SKM-1 (cell line): ENCODE data around the gene CRAT.
A peak's percentile ranks its signal among the peaks of the same experiment; 100 is the strongest.

Source experiments
- DNase-seq: peaks from one replicate; lab custom pipeline; 2025; ENCODE audit not compliant: unreplicated experiment; lab: John Stamatoyannopoulos, UW

The CRAT gene

DNA sequence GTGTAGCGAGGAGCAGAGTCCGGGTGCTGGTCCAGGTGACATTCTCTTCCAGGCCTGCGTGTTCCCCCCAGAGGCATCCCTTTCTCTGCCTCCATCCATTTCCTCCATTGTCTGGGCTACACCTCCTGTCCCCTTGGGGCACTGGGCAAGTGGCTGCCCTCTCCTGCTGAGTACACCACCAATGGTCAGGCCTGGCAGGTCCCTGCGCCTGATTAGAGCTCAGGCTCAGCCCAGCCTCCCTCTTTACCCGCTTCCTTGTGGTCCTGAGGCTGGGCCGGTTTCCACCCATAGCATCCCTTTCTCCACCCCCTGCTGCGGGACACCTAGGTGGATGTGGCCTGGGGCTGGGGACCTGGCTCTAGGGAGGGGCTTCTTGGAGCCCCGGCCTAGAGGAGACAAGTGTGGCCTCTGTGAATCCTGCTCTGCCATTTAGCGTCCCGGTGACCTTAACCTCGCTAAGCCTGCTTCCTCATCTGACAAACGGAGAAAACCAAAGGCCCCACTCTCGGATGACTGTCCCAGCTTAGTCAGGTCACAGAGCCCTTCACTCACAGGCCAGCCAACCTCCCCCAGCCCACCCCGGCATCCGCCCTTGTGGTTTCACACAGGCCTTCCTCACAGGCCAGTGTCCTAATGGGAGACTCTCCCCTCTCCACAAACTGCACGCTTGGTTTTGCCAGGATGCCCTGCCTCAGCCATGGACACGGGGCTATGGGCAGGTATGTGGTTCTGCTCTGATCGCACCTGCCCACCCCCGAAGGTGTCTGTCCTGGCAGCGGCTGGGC is 16.8 kb downstream of the CRAT start:
- no peak for DNase-seq

DNA sequence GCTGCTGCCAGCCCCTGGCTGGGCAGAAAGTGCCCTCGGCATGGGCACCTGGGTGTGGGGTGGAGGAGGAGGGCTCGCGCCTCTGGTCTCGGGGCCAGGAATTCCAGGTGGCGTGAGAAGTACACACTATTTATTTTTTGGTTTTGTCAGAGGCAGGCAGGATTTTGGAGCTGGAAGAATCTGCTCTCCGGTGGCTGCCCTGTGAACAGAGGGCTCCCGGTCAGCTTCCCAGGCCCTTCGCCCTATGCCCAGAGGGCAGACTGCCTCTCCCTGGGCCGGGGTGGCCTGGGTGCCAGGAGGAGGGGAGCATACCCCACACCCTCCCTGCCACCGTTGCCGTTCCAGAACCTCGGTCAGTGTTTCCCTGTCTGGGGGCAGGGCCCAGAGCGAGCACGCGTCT is 21.3 kb downstream of the CRAT start:
- no peak for DNase-seq

DNA sequence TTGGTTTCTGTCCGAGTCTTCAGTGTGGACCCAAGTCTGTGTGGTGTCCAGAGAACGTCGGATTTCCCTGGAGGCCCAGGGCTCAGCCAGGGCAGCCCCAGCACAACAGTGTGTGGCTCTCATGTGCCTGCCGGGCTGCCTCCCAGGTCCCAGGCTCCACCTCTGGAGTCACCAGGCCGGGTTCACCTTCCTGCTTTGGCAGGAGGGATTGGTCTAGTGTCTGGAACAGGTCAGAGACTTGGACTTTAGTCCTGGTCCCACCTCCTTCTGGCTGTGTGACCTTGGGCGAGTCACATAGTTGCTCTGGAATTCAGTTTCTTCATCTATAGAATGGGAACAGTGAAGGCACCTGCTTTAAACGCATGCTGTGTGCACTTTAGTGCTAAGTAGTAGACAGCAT is 26.5 kb downstream of the CRAT start:
- DNase-seq: no peak

DNA sequence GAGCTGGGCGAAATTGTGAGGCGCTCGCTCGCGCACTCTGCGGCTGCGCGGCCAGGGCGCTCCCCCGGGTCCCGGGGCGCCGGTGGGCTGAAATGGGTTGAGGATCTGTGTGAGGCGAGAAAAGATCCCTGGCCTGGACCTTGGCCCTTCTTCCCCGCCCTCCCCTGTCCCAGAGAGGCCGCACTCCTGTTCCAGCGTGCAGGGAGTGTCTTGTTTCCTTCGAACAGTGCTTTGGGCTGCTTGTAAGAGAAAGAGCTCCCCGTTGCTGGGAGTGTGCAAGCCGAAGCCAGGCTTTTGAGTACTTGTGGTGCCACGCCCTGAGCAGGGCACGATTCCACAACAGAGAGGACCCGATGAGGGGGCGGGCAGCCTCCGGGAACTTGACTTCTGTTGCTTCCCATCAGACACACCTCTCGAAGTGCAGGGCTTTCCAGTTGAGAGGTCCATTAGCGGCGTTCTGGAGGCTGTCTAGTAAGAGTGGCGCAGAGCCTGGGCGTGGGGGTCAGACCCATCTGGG is 29.1 kb downstream of the CRAT start:
- DNase-seq: no peak

DNA sequence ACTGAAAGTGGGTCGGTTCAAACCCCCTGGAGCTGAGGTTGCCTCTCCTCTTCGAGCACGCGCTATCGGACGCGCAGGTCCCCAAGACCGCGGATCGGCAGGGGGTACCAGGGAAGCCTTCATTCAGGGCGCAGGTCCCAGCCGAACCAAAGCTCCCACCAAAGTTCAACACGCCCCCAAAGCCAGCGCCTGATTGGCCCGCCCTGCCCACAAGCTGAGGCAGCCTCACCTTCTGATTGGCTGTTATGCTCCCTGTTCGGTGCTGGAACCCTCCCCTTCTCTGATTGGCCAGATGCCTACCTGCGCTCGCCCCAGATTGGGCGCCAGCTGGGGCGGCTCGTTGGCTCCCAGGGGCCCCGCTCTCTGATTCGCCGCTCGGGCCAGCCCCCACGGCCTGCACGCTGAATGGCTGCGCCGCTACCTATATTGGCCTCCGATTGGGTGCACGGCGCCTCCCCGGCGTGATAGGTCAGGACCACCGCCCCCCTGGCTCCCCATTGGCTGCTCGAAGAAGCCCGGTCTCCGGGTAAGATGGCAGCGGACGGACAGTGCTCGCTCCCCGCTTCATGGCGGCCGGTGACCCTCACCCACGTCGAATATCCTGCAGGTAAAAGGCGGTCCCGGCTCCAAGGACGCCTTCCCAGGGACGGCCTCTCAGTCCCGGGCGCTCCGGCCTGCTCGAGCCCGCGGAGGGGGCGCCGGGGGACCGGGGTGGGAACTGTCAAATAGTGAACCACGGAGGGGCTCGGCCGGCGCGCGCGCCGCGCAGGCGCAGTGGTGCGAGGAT is 29.8 kb downstream of the CRAT start, which contains the start of gene DOLPP1:
DOLPP1 (plus strand) TSS at position 511 of the 787 bp plus-strand sequence; CDS start at position 532, 21 bp downstream.
- DNase-seq: peak; percentile 95

DNA sequence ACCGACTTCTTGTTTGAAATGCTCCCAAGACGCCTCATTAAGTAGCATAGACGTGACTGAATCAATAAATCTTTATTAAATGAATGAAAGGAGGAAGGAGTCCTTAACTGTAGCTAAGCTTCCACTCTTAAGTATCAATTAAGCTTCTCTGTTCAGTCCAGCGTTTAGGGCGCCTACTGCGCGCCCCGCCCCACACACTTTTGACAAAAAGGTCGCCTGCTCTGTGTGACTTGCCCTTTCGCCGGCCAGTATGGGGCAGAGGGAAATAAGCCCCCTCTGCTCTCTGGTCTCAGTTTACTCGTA is 30.3 kb downstream of the CRAT start:
- DNase-seq: no peak

DNA sequence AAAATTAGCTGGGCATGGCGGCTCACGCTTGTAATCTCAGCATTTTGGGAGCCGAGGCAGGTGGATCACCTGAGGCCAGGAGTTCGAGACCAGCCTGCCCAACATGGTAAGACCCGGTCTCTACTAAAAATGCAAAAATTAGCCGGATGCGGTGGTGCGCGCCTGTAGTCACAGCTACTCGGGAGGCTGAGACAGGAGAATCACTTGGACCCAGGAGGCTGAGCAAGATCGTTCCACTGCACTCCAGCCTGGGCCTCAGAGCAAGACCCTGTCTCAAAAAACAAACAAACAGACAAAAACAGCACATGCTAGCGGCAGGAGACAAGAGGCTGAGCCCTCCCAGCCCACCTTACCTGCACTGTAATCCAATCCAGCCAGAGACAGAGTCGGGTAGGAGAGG is 30.8 kb downstream of the CRAT start:
- DNase-seq: no peak

DNA sequence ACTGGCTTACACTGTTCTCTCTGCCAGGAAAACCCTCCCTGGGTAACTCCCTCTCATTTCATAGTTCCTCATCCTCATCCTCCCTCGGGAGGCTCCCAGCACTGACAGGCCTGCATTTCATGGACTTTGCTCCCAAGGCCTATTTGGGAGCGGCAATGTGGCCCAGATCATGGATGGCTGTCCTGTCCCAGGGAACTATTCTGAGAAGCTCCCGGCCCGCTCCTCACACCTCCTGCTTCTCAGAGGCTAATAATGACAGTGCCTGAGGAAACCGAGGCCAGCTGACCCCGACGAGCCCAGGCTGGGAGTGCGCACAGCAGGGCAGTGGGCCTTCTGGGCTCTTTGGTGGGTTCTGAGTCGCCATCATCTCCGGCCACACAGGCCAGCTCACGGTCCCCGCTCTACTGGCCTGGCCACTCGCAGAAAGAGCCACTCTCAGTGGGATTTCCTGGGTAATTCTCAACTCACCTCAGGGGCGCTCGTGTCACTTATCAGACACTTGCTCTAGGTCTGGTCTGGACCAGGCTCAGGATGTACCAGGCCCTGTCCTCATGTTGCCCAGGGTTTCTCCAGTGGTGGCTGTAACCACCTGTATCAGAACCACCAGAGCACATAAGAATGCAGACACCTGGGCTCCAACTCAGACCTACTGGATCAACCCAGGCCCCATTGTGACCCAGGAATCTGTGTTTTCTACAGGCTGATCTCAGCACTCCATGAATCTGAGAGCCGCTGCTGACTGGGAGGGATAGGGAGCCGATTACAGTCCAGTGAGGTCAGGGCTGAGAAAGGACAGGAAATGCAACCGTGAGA is 31.7 kb downstream of the CRAT start:
- DNase-seq: no peak

DNA sequence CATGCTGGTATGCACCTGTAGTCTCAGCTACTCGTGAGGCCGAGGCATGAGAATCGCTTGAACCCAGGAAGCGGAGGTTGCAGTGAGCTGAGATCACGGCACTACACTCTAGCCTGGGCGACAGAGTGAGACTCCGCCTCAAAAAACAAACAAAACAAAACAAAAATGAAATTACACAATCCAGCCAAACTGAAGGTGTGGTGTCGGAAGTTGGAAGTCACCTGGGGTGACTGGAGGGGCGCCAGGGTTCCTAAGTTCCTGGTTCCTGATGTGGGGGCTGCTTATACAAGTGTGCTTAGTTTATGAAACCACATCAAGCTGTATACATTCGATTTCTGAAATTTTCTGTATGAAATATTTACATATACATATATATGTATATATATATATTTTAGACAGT is 33.4 kb downstream of the CRAT start:
- DNase-seq: no peak

DNA sequence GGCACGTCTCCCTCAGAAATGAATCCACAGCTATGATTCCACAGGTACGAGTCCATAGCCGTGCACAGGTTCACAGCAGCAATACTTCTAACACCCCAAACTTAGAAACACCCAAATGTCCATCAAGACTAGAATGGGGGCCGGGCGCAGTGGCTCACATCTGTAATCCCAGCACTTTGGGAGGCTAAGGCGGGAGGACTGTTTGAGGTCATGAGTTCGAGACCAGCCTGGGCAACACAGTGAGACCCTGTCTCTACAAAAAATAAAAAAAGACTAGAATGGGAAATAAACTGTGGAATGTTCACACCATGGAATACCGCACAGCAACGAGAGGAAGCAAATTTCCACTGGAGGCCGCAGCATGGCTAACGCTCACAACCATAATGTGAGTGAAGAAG is 34.0 kb downstream of the CRAT start:
- no peak for DNase-seq

DNA sequence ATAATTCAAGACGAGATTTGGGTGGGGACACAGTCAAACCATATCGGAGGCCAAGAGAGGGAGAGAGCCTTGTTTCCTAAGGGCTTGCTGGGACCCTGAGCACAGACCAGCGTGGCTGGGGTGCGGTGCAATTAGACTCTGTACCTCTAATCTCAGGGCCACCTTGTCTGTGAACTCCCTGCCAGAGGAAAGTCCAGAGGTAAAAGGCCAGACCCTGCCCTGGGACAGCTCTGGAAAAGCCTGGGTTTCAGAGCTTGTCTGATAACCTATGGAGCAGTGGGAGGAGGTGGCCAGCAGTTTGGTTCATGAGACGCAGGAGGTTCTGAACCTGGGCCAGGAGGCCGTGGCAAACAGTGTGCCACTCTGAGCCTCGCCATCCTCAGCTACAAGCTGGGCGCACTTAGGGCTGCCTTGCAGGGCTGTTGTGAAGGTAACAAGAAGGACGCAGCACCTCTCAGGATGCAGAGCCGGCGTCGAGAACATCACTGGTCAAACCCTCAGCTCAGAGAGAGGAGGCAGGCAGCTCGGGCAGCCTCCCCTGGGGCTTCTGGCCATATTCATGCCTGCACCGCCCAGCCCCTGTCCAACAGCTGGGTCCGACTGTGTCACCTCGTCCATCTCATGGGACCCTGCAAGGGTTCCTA is 34.5 kb downstream of the CRAT start:
- DNase-seq: no peak

DNA sequence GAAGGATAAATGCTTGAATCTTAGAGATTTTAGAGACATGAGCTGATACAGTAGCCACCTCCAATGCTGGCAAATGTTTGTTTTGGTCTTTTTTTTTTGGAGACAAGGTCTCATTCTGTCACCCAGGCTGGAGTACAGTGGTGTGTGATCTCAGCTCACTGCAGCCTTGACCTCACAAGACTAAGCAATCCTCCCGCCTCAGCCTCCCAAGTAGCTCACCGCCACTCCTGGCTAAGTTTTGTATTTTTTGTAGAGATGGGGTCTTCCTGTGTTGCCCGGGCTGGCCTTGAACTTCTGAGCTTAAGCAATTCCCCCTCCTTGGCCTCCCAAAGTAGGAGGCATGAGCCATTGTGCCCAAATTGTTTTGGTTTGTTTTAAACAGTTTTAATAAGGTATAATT is 36.5 kb downstream of the CRAT start:
- DNase-seq: no peak

DNA sequence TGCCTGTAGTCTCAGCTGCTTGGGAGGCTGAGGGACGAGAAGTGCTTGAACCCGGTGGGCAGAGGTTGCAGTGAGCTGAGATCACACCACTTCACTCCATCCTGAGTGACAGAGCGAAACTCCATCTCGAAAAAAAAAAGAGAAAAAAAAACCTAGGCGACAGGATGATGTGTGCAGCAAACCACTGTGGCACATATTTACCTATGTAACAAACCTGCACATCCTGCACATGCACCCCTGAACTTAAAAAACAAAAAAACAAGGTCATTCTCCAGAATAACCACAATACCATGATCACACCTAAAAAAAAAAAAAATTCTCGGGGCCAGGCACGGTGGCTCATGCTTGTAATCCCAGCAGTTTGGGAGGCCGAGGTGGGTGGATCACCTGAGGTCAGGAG is 37.2 kb downstream of the CRAT start:
- DNase-seq: no peak

DNA sequence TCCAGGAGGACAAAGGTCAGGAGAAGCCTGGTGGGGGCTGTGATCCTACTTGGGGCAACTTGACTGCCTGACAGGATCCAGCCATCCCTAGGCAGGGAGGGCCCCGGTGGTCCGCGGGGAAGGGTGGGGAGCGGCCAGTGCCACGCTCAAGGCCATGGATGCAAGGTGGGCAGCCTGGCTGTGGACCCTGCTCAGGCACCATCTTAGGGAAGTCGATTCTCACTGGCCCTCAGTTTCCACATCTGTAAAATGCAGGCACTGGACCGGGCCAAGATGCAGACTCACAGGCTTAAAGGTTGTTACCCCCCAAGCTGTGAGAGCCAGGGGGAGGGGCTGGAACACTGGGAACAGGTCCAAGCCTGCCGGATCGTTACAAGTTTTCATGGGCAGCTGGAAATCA is 38.4 kb downstream of the CRAT start:
- DNase-seq: no peak

DNA sequence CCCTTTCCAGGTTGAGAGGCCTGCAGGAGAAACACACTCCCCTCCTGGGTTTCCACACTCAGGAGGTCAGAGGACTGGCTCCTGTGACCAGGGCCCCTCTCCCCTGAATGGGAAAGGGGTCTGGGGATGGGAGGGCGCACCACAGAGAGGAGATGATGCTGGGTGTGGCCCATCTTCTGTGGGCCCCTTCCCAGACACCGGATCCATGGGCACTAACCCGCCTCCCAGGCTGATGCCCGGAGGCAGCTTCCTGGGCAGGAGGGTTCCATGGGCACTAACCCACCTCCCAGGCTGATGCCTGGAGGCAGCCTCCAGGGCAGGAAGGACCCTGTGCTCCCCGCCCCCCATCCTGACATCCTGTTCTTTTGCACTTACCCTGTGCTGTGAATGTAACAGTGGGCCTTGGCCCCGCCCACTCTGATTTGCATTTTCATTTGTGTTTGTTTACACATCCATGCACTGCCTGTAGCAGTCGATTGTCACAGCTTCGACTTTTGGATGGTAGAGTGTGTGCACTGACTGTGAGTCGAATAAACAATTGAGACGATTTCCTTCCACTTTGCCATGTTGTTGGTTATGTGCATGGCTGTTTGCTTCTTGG is 39.0 kb downstream of the CRAT start:
- DNase-seq: no peak

DNA sequence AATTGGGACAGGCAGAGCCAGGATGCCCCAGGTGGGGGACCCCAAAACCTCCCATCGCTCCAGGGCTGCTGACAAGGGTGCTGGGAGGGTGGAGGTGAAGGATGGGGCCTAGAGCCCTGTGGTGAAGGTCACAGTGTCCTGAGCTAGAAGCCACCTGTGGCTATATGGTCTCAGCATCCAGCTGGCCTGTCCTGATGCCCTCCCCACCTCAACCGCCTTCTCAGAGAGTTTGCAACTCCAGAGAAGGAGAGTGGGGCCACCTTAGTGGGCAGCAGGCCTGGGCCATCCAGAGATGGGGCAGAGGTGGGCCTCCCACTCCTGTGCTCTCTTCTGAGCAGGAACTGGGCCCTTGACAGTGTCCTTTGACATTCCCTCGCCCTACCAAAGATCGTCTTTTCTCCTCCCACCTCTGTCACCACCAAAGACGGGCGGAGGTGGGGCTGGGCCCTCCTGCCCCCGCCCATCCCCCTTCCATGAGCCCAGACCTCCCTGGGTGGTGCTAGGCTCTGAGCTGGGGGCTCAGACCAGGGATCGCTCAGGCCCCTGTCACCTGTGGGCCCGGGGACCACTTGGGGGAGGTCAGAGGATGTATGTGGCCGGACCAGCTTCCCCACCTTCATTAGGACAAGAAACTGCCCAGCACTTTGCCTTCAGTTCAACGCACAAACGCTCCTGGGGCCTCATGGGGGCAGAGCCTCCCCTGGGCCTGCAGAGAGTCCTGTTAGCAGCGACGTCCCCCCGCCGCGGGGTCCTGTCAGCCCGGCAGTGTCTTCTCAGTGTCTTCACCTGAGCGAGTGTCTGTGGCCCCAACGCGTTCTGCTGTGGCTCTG is 39.7 kb downstream of the CRAT start:
- DNase-seq: no peak

DNA sequence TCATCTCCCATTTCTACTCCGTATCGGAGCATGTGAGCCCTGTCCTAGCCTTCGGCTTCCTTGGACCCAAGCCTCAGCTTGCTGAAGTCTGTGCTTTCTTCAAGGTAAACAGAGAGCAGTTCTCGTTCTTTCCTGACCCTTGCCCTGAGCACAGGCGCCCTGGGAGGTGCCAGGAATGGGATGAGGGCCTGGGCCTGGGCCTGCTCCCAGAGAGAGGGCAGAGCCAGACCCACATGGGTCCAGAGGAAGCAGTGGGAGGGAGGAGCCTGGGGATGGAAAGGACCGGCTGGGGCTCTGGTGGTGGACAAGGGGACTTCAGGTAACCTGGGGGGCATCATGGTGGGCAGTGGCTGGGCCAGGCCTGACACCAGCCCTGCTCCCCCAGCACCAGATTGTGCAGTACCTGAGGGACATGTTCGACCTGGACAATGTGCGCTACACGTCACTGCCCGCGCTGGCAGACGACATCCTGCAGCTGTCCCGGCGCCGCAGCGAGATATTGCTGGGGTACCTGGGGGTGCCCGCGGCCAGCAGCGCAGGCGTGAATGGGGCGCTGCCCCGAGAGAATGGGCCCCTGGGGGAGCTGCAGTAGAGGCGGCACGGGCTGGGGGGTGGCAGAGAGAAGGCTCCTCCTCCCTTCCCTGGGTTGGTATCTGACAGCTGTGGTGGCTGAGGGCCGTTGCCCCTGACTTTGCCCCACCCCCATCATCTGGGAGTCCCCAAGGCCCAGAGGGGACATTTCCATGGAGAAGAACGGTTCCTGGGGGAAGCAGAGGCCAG is 40.5 kb downstream of the CRAT start:
- no peak for DNase-seq

DNA sequence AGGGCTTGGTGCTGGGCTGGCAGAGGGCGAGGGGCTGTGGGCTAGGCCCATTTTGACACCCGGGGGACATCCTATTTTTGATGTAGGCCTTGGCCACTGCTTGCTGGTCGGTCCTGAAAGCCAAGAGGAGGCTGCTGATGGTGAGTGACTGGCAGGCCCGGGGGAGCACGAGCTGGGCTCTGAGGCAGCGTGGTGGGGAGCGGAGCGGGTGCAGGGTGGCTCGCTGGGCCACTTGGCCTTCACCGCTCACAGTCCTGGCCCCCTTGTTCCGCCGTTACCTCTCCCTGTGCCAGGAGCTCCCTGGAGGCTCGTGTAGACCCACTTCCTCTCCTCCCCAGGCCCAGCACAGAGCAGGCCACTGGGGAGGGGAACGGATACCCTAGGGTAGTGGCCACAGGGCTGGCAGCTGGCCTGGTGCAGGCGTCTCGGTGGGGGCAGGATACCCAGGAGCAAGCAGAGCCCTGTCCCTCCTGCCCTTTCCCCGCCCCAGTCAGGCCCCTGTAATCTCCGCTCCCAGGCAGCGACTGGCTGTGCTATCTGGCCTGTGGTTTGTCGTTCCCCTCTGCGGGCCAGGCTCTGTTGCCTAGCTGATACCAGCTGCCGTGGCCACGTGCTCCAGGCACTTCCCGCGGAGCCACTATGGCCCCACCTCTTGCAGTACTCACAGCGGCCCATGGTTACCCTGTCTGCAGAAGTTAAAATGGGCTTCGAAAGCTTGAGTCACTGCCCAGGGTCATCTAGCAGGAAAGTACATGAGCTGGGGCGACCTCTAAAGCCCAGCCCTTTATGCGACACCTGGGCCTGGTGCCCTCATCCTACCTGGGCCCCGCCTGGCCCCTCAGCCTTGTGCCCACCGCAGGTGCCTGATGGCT is 41.4 kb downstream of the CRAT start:
- DNase-seq: no peak
